SU-DHL-6 (cell line): Measurements from ENCODE around the gene SEPTIN1.

Experiments used
- H2AFZ ChIP-seq: fragments of 200-600 bp; sonication (generic); 2 replicates; pipeline ENCODE4 v1.6.1; 2014; ENCODE audit warnings: low read depth, mild to moderate bottlenecking, moderate library complexity, mixed read lengths, antibody characterized with exemption, low read length; ENCODE audit not compliant: severe bottlenecking
- H3F3A ChIP-seq: fragments of 200-600 bp; shearing (Covaris generic); 2 replicates; pipeline ENCODE4 v1.6.0; 2016; ENCODE audit warnings: antibody characterized with exemption, mild to moderate bottlenecking; ENCODE audit not compliant: insufficient read depth
- H3K27ac ChIP-seq: fragments of 200-600 bp; sonication (generic); 2 replicates; pipeline ENCODE4 v1.5.1; 2016; ENCODE audit warnings: low read depth, mild to moderate bottlenecking, low read length, moderate library complexity, mixed read lengths
- H3K27me3 ChIP-seq: fragments of 200-600 bp; sonication (generic), shearing (Covaris generic); 2 replicates; pipeline ENCODE4 v1.6.0; 2014; ENCODE audit warnings: mild to moderate bottlenecking, low read length
- H3K36me3 ChIP-seq: fragments of 200-600 bp; sonication (generic); 2 replicates; pipeline ENCODE4 v1.6.1; 2014; ENCODE audit warnings: mild to moderate bottlenecking, low read length, mixed read lengths
- H3K4me2 ChIP-seq: fragments of 300-600, 200-600 bp; shearing (Covaris generic), sonication (generic); 2 replicates; pipeline ENCODE4 v1.6.0; 2014; ENCODE audit warnings: low read length, low read depth, mild to moderate bottlenecking; ENCODE audit not compliant: poor library complexity, severe bottlenecking
- H3K4me3 ChIP-seq: fragments of 200-600 bp; sonication (generic); 2 replicates; pipeline ENCODE4 v1.5.1; 2014; ENCODE audit warnings: antibody characterized with exemption, low read length, mild to moderate bottlenecking, mixed read lengths; ENCODE audit not compliant: insufficient read depth, poor library complexity, severe bottlenecking
- H3K79me2 ChIP-seq: fragments of 200-600 bp; sonication (generic); 2 replicates; pipeline ENCODE4 v1.6.1; 2014; ENCODE audit warnings: mild to moderate bottlenecking, low read length, moderate library complexity; ENCODE audit not compliant: insufficient read depth
- H3K9ac ChIP-seq: fragments of 200-600 bp; sonication (generic); 2 replicates; pipeline ENCODE4 v1.7.0; 2014; ENCODE audit warnings: mild to moderate bottlenecking, low read length
- H3K9me2 ChIP-seq: fragments of 200-600 bp; sonication (generic); replicated peaks from 2 replicates; pipeline ENCODE4 v1.6.1; 2014; ENCODE audit warnings: low read length; ENCODE audit not compliant: insufficient read depth
- H3K9me3 ChIP-seq: fragments of 200-600 bp; sonication (generic); 2 replicates; pipeline ENCODE4 v1.6.1; 2014; ENCODE audit warnings: low read length, mixed read lengths; ENCODE audit not compliant: insufficient read depth
- H4K20me1 ChIP-seq: fragments of 200-600 bp; sonication (generic); 2 replicates; pipeline ENCODE4 v1.6.1; 2014; ENCODE audit warnings: low read depth, mild to moderate bottlenecking, antibody characterized with exemption, low read length, moderate library complexity, mixed read lengths
- EZH2phosphoT487 ChIP-seq: fragments of 200-600 bp; sonication (generic), shearing (Covaris generic); conservative IDR thresholded peaks from 2 replicates; pipeline ENCODE4 v1.6.1; 2018; ENCODE audit warnings: mild to moderate bottlenecking, antibody characterized with exemption, low read length, moderate library complexity, mixed read lengths
- TF ChIP-seq, protein P1 (sequence below): fragments of 200-600 bp; sonication (generic); IDR thresholded peaks from one replicate; pipeline ENCODE4 v1.5.1; 2017; ENCODE audit warnings: antibody characterized with exemption, mild to moderate bottlenecking, low read length, moderate library complexity; ENCODE audit not compliant: insufficient read depth, poor library complexity, severe bottlenecking

The SEPTIN1 gene

DNA sequence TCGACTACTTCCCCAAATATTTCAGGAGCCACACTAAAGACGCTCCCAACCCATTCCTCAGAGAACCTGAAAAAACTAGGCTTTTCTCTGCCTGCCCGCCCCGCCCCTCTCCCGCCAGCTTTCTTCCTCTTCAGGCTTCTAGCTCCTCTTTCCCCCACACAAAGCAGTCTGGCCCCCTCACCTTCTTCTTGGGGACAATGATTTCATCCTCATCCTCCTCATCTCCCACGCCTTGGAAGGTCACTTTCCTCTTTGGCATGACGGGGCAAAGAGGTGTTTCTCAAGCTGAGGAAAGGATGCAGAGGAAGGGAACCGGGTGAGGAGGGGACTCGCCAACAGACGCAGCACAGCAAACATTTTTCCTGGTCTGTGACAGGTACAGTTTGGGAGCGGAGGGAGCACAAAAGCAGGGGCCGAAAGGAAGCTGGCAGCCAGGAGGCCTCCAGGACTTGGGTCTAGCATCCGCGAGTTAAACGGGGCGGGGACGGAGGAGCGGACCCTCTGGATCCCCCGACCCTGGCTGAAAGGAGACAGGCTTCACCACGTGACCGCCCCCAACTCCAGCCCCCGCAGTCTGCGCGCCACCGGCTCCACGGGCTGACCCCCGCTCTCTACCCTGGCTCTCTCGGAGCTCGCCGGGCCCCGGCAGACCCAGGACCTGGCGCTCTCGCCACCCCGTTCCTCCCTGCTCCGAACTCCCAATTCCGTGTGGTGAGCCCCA, 27.8 kb downstream of the SEPTIN1 start:
- Histone ChIP-seq H3K36me3 (no peaks in the 10 kb centered on the region), H3K27me3 (no peaks in the 10 kb centered on the region), H3K9me3 (no peaks in the 10 kb centered on the region), H3K27ac (peak overlapping the region; percentile 72), H4K20me1 (no peaks in the 10 kb centered on the region), H3K9ac (peak overlapping the region; percentile 95), H3K4me3 (peak overlapping the region; percentile 88), H3K4me2 (peak overlapping the region; percentile 90), H3F3A (peaks cover 45% of the 10 kb centered on the region), H2AFZ (no peak overlapping the region), H3K79me2 (peaks cover 21% of the 10 kb centered on the region), H3K9me2 (no peaks in the 10 kb centered on the region)
- no peak for TF ChIP-seq EZH2phosphoT487
- TF ChIP-seq, protein P1, sequence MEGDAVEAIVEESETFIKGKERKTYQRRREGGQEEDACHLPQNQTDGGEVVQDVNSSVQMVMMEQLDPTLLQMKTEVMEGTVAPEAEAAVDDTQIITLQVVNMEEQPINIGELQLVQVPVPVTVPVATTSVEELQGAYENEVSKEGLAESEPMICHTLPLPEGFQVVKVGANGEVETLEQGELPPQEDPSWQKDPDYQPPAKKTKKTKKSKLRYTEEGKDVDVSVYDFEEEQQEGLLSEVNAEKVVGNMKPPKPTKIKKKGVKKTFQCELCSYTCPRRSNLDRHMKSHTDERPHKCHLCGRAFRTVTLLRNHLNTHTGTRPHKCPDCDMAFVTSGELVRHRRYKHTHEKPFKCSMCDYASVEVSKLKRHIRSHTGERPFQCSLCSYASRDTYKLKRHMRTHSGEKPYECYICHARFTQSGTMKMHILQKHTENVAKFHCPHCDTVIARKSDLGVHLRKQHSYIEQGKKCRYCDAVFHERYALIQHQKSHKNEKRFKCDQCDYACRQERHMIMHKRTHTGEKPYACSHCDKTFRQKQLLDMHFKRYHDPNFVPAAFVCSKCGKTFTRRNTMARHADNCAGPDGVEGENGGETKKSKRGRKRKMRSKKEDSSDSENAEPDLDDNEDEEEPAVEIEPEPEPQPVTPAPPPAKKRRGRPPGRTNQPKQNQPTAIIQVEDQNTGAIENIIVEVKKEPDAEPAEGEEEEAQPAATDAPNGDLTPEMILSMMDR, result no peak

DNA sequence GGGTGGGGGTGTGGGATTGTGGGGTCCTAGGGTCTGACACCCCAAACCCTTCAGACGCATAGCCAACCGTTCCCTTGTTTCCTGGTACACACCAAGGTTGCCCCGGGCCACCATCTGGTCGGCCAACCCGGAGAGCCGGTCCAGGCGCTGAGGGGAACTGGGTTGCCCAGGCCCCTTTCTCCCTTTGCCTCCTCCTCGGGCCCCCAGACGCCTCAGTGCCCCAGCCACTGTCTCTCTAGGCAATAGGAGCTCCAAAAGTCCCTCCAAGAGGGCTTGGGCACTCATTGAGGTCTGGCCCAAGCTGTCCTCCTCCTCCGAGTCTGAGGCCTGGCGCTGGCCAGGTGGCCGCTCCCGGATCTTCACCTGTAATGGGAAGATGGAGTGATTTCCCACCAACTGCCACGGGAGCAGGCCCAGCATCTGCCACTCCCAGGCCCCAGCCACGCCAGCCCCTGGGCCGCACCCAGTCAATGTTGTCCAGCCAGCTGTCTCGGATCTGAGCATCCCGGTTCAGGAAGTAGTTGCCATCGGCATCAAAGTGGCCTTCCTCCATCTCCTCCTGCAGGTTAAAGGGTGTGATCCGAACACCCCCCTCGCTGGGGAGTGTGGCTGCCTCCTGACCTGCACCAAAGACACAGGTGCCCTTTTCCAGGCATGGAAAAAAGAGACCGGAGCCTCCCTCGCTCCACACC, 28.8 kb downstream of the SEPTIN1 start:
- Histone ChIP-seq H3K4me2 (peak overlapping the region; percentile 90), H4K20me1 (no peaks in the 10 kb centered on the region), H3K4me3 (peak overlapping the region; percentile 88), H3K9me3 (no peaks in the 10 kb centered on the region), H3K79me2 (peaks cover 21% of the 10 kb centered on the region), H2AFZ (no peak overlapping the region), H3K9ac (peak overlapping the region; percentile 95), H3K27me3 (no peaks in the 10 kb centered on the region), H3K36me3 (no peaks in the 10 kb centered on the region), H3F3A (peaks cover 53% of the 10 kb centered on the region), H3K9me2 (no peaks in the 10 kb centered on the region), H3K27ac (peak overlapping the region; percentile 72; the same call in 1 of the 2 replicates)
- no peak for TF ChIP-seq EZH2phosphoT487
- TF ChIP-seq, protein P1, result no peak

DNA sequence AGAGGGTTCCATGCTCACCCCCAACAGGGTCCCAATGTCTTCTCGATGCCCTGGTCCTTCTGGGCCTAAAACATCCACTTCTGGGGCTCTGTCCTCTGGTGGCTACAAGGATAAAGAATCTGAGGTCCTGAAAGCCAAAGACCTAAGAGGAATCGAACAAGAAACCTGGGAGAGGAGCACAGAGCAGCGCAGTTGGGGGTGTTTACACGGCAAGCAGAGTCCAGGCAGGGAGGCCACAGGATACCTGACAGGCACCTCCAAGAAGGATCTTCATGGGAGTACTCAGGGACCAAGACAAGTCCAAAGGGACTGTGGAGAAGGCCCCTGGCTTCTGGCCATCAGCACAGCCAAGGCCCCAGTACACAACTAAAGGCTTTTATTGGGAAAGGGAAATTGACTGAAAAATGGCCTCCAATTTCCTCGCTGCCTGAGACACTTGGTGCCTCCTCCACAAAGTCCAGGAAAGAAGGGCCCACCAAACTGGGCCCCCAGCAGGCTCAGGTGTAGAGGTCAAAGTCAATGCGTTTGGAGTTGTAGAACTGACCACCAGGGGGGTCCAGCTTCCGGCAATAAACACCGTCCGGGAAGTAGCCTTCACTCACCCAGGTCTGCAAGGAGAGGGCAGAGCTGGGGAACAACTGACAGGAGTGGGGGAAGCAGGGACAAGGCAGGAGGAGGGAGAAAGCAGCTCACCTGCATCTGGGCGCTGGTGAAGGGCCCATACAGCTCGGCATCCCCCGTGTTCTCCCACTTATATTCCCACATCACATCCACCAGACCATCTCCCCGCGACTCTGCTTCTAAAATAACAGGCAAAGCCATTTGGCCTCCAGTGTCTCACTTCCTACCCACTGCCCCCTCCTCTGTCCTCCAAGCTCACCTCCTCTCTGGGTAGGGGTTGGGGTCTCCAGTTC, 29.6 kb downstream of the SEPTIN1 start:
- Histone ChIP-seq H3K27ac (peak overlapping the region; percentile 95; the same call in 1 of the 2 replicates), H3K27me3 (no peaks in the 10 kb centered on the region), H3K9me3 (no peaks in the 10 kb centered on the region), H4K20me1 (no peaks in the 10 kb centered on the region), H3K4me3 (no peak overlapping the region), H3K9me2 (no peaks in the 10 kb centered on the region), H3K4me2 (peak overlapping the region; percentile 90), H3F3A (peaks cover 53% of the 10 kb centered on the region), H2AFZ (no peak overlapping the region), H3K79me2 (peaks cover 21% of the 10 kb centered on the region), H3K9ac (no peak overlapping the region), H3K36me3 (no peaks in the 10 kb centered on the region)
- TF ChIP-seq, protein P1, result no peak
- TF ChIP-seq EZH2phosphoT487, result no peak
